ENCODE measurements around the gene SELENOO. TPM values are rescaled to one million over a fixed set of nuclear protein-coding genes. Genes with fewer than 3 reads are reported as not detected.

The SELENOO gene
- total RNA-seq, 4 donors from 2014 or later = 20.7 to 50.6 (median 31.0) TPM

- Histone ChIP-seq H3K36me3 (peaks cover 46 to 48% of the 10 kb centered on the region in 2 donors), H3K4me3 (replicated peaks in 1 of 3) (no peak overlapping the region), H3K4me1 (no peaks in the 10 kb centered on the region), H3K27me3 (no peaks in the 10 kb centered on the region), H3K27ac (no peak overlapping the region), H3K9me3 (no peaks in the 10 kb centered on the region)
- 97 to 99% methylated on average over 9 of the region's 9 CpGs for WGBS, 2 donors
- intact Hi-C loops (cut with DNase I) = loop anchor here (10.0 kb wide), 1 partner anchor 288 kb away; no protein-coding TSS in a partner anchor
- DNase-seq = no peak
- TF ChIP-seq CTCF (IDR thresholded peaks at IDR 0.05) = no peak
- TF ChIP-seq POLR2A (IDR thresholded peaks at IDR 0.05) = no peak
These were observed 12.5 kb downstream of the SELENOO start for GRCh38 chr22:50213263-50213662.

- no peak for TF ChIP-seq CTCF (IDR thresholded peaks at IDR 0.05)
- no peak for TF ChIP-seq POLR2A (IDR thresholded peaks at IDR 0.05)
- Histone ChIP-seq H3K4me3 (replicated peaks in 1 of 3) (no peak overlapping the region), H3K27ac (no peak overlapping the region), H3K9me3 (no peaks in the 10 kb centered on the region), H3K4me1 (peaks cover 5 to 6% of the 10 kb centered on the region in 2 donors), H3K36me3 (peaks cover 49 to 54% of the 10 kb centered on the region in 2 donors), H3K27me3 (no peaks in the 10 kb centered on the region)
- 74 to 81% methylated on average over 11 to 16 of the region's 17 CpGs for WGBS, 2 donors
- no peak for DNase-seq
- intact Hi-C loops (cut with DNase I) = loop anchor here (10.0 kb wide), 1 partner anchor 291 kb away; no protein-coding TSS in a partner anchor
These were observed 14.7 kb downstream of the SELENOO start for GRCh38 chr22:50215297-50216054.

- intact Hi-C loops (cut with DNase I) = loop anchor here (10.0 kb wide), 1 partner anchor 291 kb away; no protein-coding TSS in a partner anchor
These were observed 15.4 kb downstream of the SELENOO start for GRCh38 chr22:50216055-50216683.

GRCh38 chr22:50216684-50217520 lies 16.1 kb downstream of the SELENOO start:
- Histone ChIP-seq H3K27ac (no peak overlapping the region), H3K4me1 (peaks cover 5 to 6% of the 10 kb centered on the region in 2 donors), H3K4me3 (replicated peaks in 1 of 3) (no peak overlapping the region), H3K27me3 (no peaks in the 10 kb centered on the region), H3K36me3 (peaks cover 58 to 60% of the 10 kb centered on the region in 2 donors), H3K9me3 (no peaks in the 10 kb centered on the region)
- TF ChIP-seq POLR2A (IDR thresholded peaks at IDR 0.05) = no peak
- no peak for TF ChIP-seq CTCF (IDR thresholded peaks at IDR 0.05)
- intact Hi-C loops (cut with DNase I) = loop anchor here (10.0 kb wide), 1 partner anchor 292 kb away; no protein-coding TSS in a partner anchor
- WGBS, 2 donors = 93 to 96% methylated on average over 5 to 29 of the region's 57 CpGs
- DNase-seq = no peak

More at GRCh38 chr22:50216055-50216683, 15.4 kb downstream of the SELENOO start:
- no peak overlapping the region for H3K27ac ChIP-seq
- no peak for DNase-seq
- H3K27me3 ChIP-seq = no peaks in the 10 kb centered on the region
- H3K36me3 ChIP-seq = peaks cover 54 to 56% of the 10 kb centered on the region in 2 donors
- H3K9me3 ChIP-seq = no peaks in the 10 kb centered on the region
- H3K4me1 ChIP-seq = peaks cover 5 to 6% of the 10 kb centered on the region in 2 donors
- no peak for TF ChIP-seq CTCF (IDR thresholded peaks at IDR 0.05)
- TF ChIP-seq POLR2A (IDR thresholded peaks at IDR 0.05) = no peak
- H3K4me3 ChIP-seq (replicated peaks in 1 of 3) = no peak overlapping the region
- 76 to 84% methylated on average over 7 to 12 of the region's 15 CpGs for WGBS, 2 donors

Data from thyroid gland (tissue), 4 donors.